HCT116 (cell line): ENCODE data around the gene MACROH2A2. TPM values are rescaled to one million over a fixed set of nuclear protein-coding genes. Genes with fewer than 3 reads are reported as not detected.

Source experiments
- ATAC-seq: fragments of 200-7000 bp; cut with Tn5 transposase; 2 replicates; pipeline ENCODE4 v1.9.1; 2020; ENCODE audit warnings: mild to moderate bottlenecking, moderate library complexity
- BruUV-seq: library from RNA; stranded (reverse); fragments of 400-500 nt; replicated peaks from 2 replicates; lab custom pipeline; 2021; lab: Mats Ljungman, UMichigan
- CTCF ChIA-PET: fragments of 300-600 bp; sonication (Branson Sonifier 250); formaldehyde crosslinking; loops from one replicate; lab custom pipeline; 2021; ENCODE audit warnings: antibody characterized with exemption; lab: Charles Lee
- POLR2A ChIA-PET: fragments of 300-600, 350-600 bp; sonication (Branson Sonifier 250); formaldehyde crosslinking; loops from one replicate; lab custom pipeline; 2021; ENCODE audit warnings: antibody characterized with exemption; lab: Charles Lee
- RAD21 ChIA-PET, 2 experiments: fragments of 300-600 bp; sonication (Branson Sonifier 250); formaldehyde crosslinking; loops; one replicate each; lab custom pipeline; 2023; ENCODE audit warnings: low total read pairs in 2 of 2; ENCODE audit not compliant: uncharacterized antibody in 2 of 2, unreplicated experiment in 2 of 2, low non-redundant PET in 1 of 2; lab: Charles Lee
- DNase-seq: peaks from one replicate; pipeline ENCODE4 v3.0.0-alpha.2; 2010; ENCODE audit warnings: low read depth, low spot score
- H2AFZ ChIP-seq: fragments of 200-600 bp; shearing (Covaris generic), sonication (generic); 2 replicates; pipeline ENCODE4 v1.6.1; 2017; ENCODE audit warnings: low read depth, mixed run types, mixed read lengths, antibody characterized with exemption, low read length; ENCODE audit not compliant: poor library complexity, severe bottlenecking
- H3K27ac ChIP-seq: 2 replicates; pipeline ENCODE4 v1.5.1; 2012; ENCODE audit warnings: low read depth, low read length
- H3K27me3 ChIP-seq: fragments of 200-600 bp; sonication (generic); 2 replicates; pipeline ENCODE4 v1.6.1; 2016; ENCODE audit warnings: mixed run types, low read length, mixed read lengths; ENCODE audit not compliant: insufficient read depth
- H3K36me3 ChIP-seq, 2 experiments: fragments of 200-500 bp in 1 of 2; fragments of 200-600 bp in 1 of 2; sonication (Bioruptor generic) in 1 of 2; sonication (generic) in 1 of 2; 2 replicates each; pipeline versions ENCODE4 v1.5.1 to v1.6.1; 2014 to 2016; ENCODE audit warnings: low read length in 2 of 2, inconsistent platforms in 1 of 2, mixed read lengths in 1 of 2, mixed run types in 1 of 2; ENCODE audit not compliant: insufficient read depth in 2 of 2, control insufficient read depth in 1 of 2
- H3K4me1 ChIP-seq, 2 experiments: fragments of 200-600 bp in 1 of 2; sonication (generic) in 1 of 2; 2 replicates each; pipeline versions ENCODE4 v1.5.1 to v1.6.1; 2012 to 2017; ENCODE audit warnings: low read length in 2 of 2, inconsistent platforms in 1 of 2, mild to moderate bottlenecking in 1 of 2, mixed read lengths in 1 of 2, mixed run types in 1 of 2, moderate library complexity in 1 of 2; ENCODE audit not compliant: insufficient read depth in 2 of 2, control insufficient read depth in 1 of 2
- H3K4me2 ChIP-seq: fragments of 200-600 bp; sonication (generic); 2 replicates; pipeline ENCODE4 v1.6.1; 2017; ENCODE audit warnings: mixed run types, low read length, mixed read lengths
- H3K4me3 ChIP-seq, 2 experiments: fragments of 200-600 bp in 1 of 2; sonication (generic) in 1 of 2; replicated peaks in 1 of 2; 2 replicates each; pipeline ENCODE4 v1.5.1; 2011 to 2016; ENCODE audit warnings: low read length in 2 of 2, control low read depth in 1 of 2, low read depth in 1 of 2, mild to moderate bottlenecking in 1 of 2, mixed read lengths in 1 of 2, mixed run types in 1 of 2
- H3K79me2 ChIP-seq: fragments of 200-600 bp; sonication (generic); 2 replicates; pipeline ENCODE4 v1.6.1; 2017; ENCODE audit warnings: mild to moderate bottlenecking, mixed run types, low read length, moderate library complexity, mixed read lengths; ENCODE audit not compliant: insufficient read depth
- H3K9ac ChIP-seq: fragments of 200-600 bp; sonication (generic); 2 replicates; pipeline ENCODE4 v1.6.1; 2016; ENCODE audit warnings: low read length, mixed read lengths
- H3K9me2 ChIP-seq: fragments of 200-600 bp; sonication (generic), shearing (Covaris generic); 2 replicates; pipeline ENCODE4 v1.6.1; 2017; ENCODE audit warnings: mixed run types, mild to moderate bottlenecking, moderate library complexity; ENCODE audit not compliant: insufficient read depth
- H3K9me3 ChIP-seq, 2 experiments: fragments of 200-500 bp in 1 of 2; fragments of 200-600 bp in 1 of 2; sonication (Bioruptor generic) in 1 of 2; sonication (generic) in 1 of 2; 2 replicates each; pipeline ENCODE4 v1.6.1; 2014 to 2017; ENCODE audit warnings: low read length in 2 of 2, mixed read lengths in 2 of 2, inconsistent platforms in 1 of 2, low read depth in 1 of 2, mild to moderate bottlenecking in 1 of 2, mixed run types in 1 of 2, moderate library complexity in 1 of 2; ENCODE audit not compliant: control insufficient read depth in 1 of 2, insufficient read depth in 1 of 2
- H4K20me1 ChIP-seq: fragments of 200-600 bp; sonication (generic), shearing (Covaris generic); 2 replicates; pipeline ENCODE4 v1.6.1; 2017; ENCODE audit warnings: mixed run types, mild to moderate bottlenecking, moderate library complexity; ENCODE audit not compliant: insufficient read depth
- ATF3 ChIP-seq: IDR thresholded peaks from 2 replicates; pipeline ENCODE4 v1.6.1; 2012
- CBX3 ChIP-seq: IDR thresholded peaks from 2 replicates; pipeline ENCODE4 v1.6.1; 2012; ENCODE audit warnings: low read depth
- CEBPB ChIP-seq: IDR thresholded peaks from 2 replicates; pipeline ENCODE4 v1.6.1; 2012; ENCODE audit warnings: low read depth
- EGR1 ChIP-seq: IDR thresholded peaks from 2 replicates; pipeline ENCODE4 v1.6.1; 2012; ENCODE audit warnings: low read depth
- ELF1 ChIP-seq: IDR thresholded peaks from 2 replicates; pipeline ENCODE4 v1.6.1; 2012; ENCODE audit warnings: low read depth, borderline replicate concordance
- EZH2 ChIP-seq: fragments of 200-600 bp; sonication (generic); IDR thresholded peaks from 2 replicates; pipeline ENCODE4 v1.6.1; 2017; ENCODE audit warnings: antibody characterized with exemption, mixed run types
- EZH2phosphoT487 ChIP-seq: fragments of 200-600 bp; IDR thresholded peaks from 2 replicates; pipeline ENCODE4 v1.6.1; 2018; ENCODE audit warnings: antibody characterized with exemption, borderline replicate concordance
- JUND ChIP-seq: IDR thresholded peaks from 2 replicates; pipeline ENCODE4 v1.6.1; 2012
- POLR2AphosphoS5 ChIP-seq: IDR thresholded peaks from 2 replicates; pipeline ENCODE4 v1.6.1; 2011; ENCODE audit warnings: mild to moderate bottlenecking, low read depth, low read length, moderate library complexity
- REST ChIP-seq: IDR thresholded peaks from 2 replicates; pipeline ENCODE4 v1.6.1; 2012; ENCODE audit warnings: low read depth
- SIN3A ChIP-seq: IDR thresholded peaks from 2 replicates; pipeline ENCODE4 v1.6.1; 2012; ENCODE audit warnings: low read depth
- SP1 ChIP-seq: IDR thresholded peaks from 2 replicates; pipeline ENCODE4 v1.6.1; 2012; ENCODE audit warnings: low read depth
- SRF ChIP-seq: IDR thresholded peaks from 2 replicates; pipeline ENCODE4 v1.6.1; 2012; ENCODE audit warnings: low read depth
- TCF7L2 ChIP-seq: IDR thresholded peaks from 2 replicates; pipeline ENCODE4 v1.7.0; 2011; ENCODE audit warnings: borderline replicate concordance, inconsistent platforms; ENCODE audit not compliant: insufficient read depth, insufficient read length; ENCODE audit errors: extremely low read depth
- YY1 ChIP-seq: IDR thresholded peaks from 2 replicates; pipeline ENCODE4 v1.6.1; 2011; ENCODE audit warnings: low read length, low read depth, moderate library complexity, mild to moderate bottlenecking; ENCODE audit not compliant: insufficient replicate concordance; ENCODE audit errors: extremely low read depth
- ZBTB33 ChIP-seq: IDR thresholded peaks from 2 replicates; pipeline ENCODE4 v1.6.1; 2011; ENCODE audit warnings: mild to moderate bottlenecking, low read length, moderate library complexity; ENCODE audit not compliant: insufficient replicate concordance; ENCODE audit errors: extremely low read depth
- ZFX ChIP-seq: fragments of 450-650 bp; IDR thresholded peaks from 2 replicates; pipeline ENCODE4 v1.6.1; 2017
- ZNF274 ChIP-seq: fragments of 200-500 bp; sonication (Bioruptor generic); IDR thresholded peaks from 2 replicates; pipeline ENCODE4 v1.6.1; 2014; ENCODE audit warnings: mild to moderate bottlenecking, low read depth, low read length, inconsistent platforms
- intact Hi-C: fragments of 100-400 bp; cut with micrococcal nuclease; formaldehyde crosslinking; loops from 2 replicates; pipeline ENCODE4 v1.10.0; 2022
- total RNA-seq: library from RNA; stranded (reverse); gene quantifications from one replicate; pipeline ENCODE4 v1.2.1, GENCODE V29; 2021; ENCODE audit not compliant: unreplicated experiment
- TF ChIP-seq, protein P1 (sequence below): IDR thresholded peaks from 2 replicates; pipeline ENCODE4 v1.6.1; 2012

The MACROH2A2 gene
- total RNA-seq, 1 experiment from 2014 or later, result 41.4 TPM

- H3K4me1 ChIP-seq, result no peaks in the 10 kb centered on the region
- intact Hi-C loops, result no loop called here
- RAD21 ChIA-PET, result no interaction called here
- H3K27ac ChIP-seq, result no peak overlapping the region
- H2AFZ ChIP-seq, result no peak overlapping the region
- H3K36me3 ChIP-seq, result peaks cover 5 to 8% of the 10 kb centered on the region in 2 experiments; a peak in 3 of 4 replicates
- POLR2A ChIA-PET, result no interaction called here
- H3K9me2 ChIP-seq, result no peaks in the 10 kb centered on the region
- no peak for ATAC-seq
- no peaks in the 10 kb centered on the region for H3K27me3 ChIP-seq
- H3K9me3 ChIP-seq, result no peaks in the 10 kb centered on the region
- no peaks in the 10 kb centered on the region for H3K79me2 ChIP-seq
- TF ChIP-seq, protein P1, sequence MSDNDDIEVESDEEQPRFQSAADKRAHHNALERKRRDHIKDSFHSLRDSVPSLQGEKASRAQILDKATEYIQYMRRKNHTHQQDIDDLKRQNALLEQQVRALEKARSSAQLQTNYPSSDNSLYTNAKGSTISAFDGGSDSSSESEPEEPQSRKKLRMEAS, result no peak
- no peak for TF ChIP-seq POLR2AphosphoS5
- TF ChIP-seq ZBTB33, result no peak
- no peak for TF ChIP-seq ATF3
- no peak for TF ChIP-seq ZNF274
- no peak for TF ChIP-seq CBX3
- no peak for TF ChIP-seq CEBPB
- TF ChIP-seq ZFX, result no peak
- TF ChIP-seq SP1, result no peak
- TF ChIP-seq ELF1, result no peak
- TF ChIP-seq EZH2phosphoT487, result no peak
- TF ChIP-seq JUND, result no peak
- TF ChIP-seq EGR1, result no peak
- no peak for TF ChIP-seq SRF
- TF ChIP-seq SIN3A, result no peak
- TF ChIP-seq YY1, result no peak
- TF ChIP-seq REST, result no peak
- no peak for TF ChIP-seq EZH2
- TF ChIP-seq TCF7L2, result no peak
- CTCF ChIA-PET, result interaction anchor here (1.4 kb wide), 1 partner anchor 18 kb away, joined by 3 read pairs; no protein-coding TSS in a partner anchor
- H3K4me3 ChIP-seq, result no peak overlapping the region
- DNase-seq, result no peak
- no TSS peak for BruUV-seq
- no peak overlapping the region for H3K9ac ChIP-seq
- H4K20me1 ChIP-seq, result no peaks in the 10 kb centered on the region
- H3K4me2 ChIP-seq, result no peak overlapping the region
Observed at GRCh38 chr10:70098271-70098670, 45.6 kb downstream of the MACROH2A2 start.
